Nephron progenitor cell (in vitro differentiated cells): Measurements from ENCODE around the gene SETD1B.
A peak's percentile ranks its signal among the peaks of the same experiment; 100 is the strongest.

ENCODE experiments used
- DNase-seq: peaks from one replicate; pipeline ENCODE4 v3.0.0; 2021
- H3K27ac Mint-ChIP-seq: 2 replicates; pipeline ENCODE4 v1.8.0; 2021; ENCODE audit warnings: mild to moderate bottlenecking, moderate library complexity, mixed read lengths
- H3K27me3 Mint-ChIP-seq: 2 replicates; pipeline ENCODE4 v1.8.0; 2021; ENCODE audit warnings: mild to moderate bottlenecking, low read depth, mixed read lengths; ENCODE audit not compliant: poor library complexity
- H3K36me3 Mint-ChIP-seq: 2 replicates; pipeline ENCODE4 v1.8.0; 2021; ENCODE audit warnings: low read depth, mixed read lengths
- H3K4me1 Mint-ChIP-seq: 2 replicates; pipeline ENCODE4 v1.8.0; 2021; ENCODE audit warnings: mixed read lengths
- H3K4me3 Mint-ChIP-seq: 2 replicates; pipeline ENCODE4 v1.8.0; 2021; ENCODE audit warnings: mild to moderate bottlenecking, moderate library complexity, mixed read lengths
- H3K9me3 Mint-ChIP-seq: 2 replicates; pipeline ENCODE4 v1.8.0; 2021; ENCODE audit warnings: mild to moderate bottlenecking, moderate library complexity, mixed read lengths
- CTCF ChIP-seq: fragments of 200-600 bp; sonication (generic); IDR thresholded peaks from 2 replicates; pipeline ENCODE4 v1.5.0; 2021; ENCODE audit warnings: antibody characterized with exemption

SETD1B gene

GRCh38 chr12:121792607-121793439 is 11.0 kb upstream of the SETD1B start:
- peak; percentile 73 for DNase-seq
- H3K27me3 Mint-ChIP-seq = peaks cover 9% of the 10 kb centered on the region
- no peak for TF ChIP-seq CTCF
- peaks cover 71% of the 10 kb centered on the region for H3K4me1 Mint-ChIP-seq
- no peaks in the 10 kb centered on the region for H3K9me3 Mint-ChIP-seq
- peaks cover 4% of the 10 kb centered on the region for H3K36me3 Mint-ChIP-seq
- peak overlapping the region; percentile 82 for H3K4me3 Mint-ChIP-seq
- no peak overlapping the region for H3K27ac Mint-ChIP-seq

DNA sequence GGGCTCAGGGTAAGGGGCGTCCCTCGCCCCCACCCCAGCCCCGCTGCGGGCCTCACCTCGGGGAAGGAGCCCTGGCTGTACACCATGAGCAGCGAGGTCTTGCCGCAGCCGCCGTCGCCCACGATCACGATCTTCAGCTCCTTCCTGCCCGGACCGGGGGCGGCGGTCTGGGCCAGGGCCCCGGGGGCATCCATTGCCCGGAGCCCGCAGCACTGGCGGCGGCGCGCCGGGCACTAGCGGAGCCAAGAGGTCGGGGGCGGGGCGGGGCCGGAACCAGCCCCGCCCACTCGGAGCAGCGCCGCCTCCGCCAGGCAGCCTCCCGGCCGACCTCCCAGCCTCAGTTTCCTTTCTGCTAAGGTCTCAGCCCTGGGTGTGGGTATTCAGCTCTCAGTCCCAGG is 10.4 kb upstream of the SETD1B start, which contains the start of gene RHOF:
Gene RHOF, minus strand, starts transcription at position 249 of the 398 bp plus-strand sequence. Its CDS starts 55 bp downstream, at position 194.
- peak; percentile 64 for DNase-seq
- H3K4me3 Mint-ChIP-seq = peak within 1 kb of the TSS; percentile 82
- H3K9me3 Mint-ChIP-seq = no peaks in the 10 kb centered on the region
- peaks cover 4% of the 10 kb centered on the region for H3K36me3 Mint-ChIP-seq
- no peak for TF ChIP-seq CTCF
- H3K27me3 Mint-ChIP-seq = peaks cover 9% of the 10 kb centered on the region
- H3K27ac Mint-ChIP-seq = peak within 1 kb of the TSS; percentile 96
- peaks cover 77% of the 10 kb centered on the region for H3K4me1 Mint-ChIP-seq

- Mint-ChIP-seq H3K4me3 (peak overlapping the region; percentile 75), H3K36me3 (peaks cover 4% of the 10 kb centered on the region), H3K27me3 (peaks cover 9% of the 10 kb centered on the region), H3K27ac (peak overlapping the region; percentile 96), H3K4me1 (peaks cover 83% of the 10 kb centered on the region), H3K9me3 (no peaks in the 10 kb centered on the region)
- peak; percentile 99 for TF ChIP-seq CTCF
- peak; percentile 91 for DNase-seq
These were observed 9.8 kb upstream of the SETD1B start for GRCh38 chr12:121793838-121794533.

DNA sequence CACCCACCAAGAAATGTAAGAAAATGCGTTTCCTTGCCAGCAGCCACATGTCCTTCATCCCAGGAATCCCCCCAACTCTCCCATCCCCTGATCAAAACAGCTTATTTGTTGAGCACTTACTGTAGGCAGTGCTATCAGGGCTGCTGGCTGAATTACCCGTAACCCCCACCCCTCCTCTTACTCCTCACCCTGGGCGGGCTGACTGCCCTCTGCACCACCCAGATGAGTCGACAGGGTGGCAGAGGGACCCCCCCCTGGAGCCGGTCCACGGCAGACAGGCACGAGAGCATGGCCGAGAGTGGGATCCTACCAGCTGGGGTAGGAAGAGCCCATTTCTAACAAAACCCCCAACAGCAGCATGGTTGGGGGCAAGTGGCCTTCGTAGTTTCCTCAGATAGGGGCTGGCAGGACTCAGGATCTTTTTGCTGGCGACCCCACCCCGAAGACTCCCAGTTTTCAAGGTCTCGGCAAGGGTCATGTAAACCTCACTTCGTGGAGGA is 9.2 kb upstream of the SETD1B start:
- Mint-ChIP-seq H3K36me3 (peaks cover 4% of the 10 kb centered on the region), H3K9me3 (no peaks in the 10 kb centered on the region), H3K4me3 (peak overlapping the region; percentile 75), H3K4me1 (peaks cover 81% of the 10 kb centered on the region), H3K27ac (peak overlapping the region; percentile 96), H3K27me3 (peaks cover 9% of the 10 kb centered on the region)
- DNase-seq = no peak
- TF ChIP-seq CTCF = no peak

DNA sequence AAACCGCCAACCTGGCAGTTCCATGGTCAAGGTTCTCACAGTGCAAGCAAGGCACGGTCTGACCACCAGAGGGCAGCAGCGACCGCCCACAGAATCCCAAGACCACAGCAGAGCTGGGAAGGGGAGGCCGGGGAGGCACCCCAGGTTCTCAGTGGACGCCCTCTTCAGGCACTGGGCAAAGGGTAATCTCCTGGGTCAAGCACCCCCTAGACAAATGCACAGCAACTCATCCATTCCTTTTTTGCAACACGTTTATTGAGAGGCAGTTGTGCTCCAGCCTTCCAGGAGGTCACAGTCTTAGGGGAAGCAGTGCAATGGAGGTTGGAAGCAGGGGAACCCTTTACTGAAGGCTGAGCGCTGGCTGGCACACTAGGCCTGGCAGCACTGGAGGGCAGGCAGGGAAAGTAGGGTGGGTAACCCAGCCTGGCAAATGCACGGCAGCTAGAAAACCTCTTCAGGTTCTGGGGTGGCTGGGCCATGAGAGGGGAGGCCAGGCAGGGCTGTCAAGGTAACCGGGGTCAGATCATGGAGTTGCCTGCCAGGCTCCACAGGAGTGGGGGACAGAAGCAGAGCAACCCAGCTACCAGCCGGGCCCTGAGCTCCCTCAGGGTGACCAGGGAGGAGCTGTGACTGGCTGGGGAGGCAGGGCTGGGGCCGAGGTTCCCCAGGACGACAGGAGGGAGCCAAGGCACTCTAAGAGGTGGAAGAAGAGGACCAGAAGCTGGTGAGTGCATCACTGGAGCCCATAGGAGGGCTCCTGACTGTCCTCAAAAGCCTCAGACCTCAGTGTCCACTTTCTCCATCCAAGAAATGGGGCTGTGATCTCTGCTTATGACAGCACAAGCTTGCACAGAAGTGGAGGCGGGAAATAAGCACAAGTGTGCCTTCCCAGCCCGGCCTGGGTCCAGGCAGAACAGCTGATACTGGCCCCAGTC is 8.5 kb upstream of the SETD1B start:
- Mint-ChIP-seq H3K4me1 (peaks cover 74% of the 10 kb centered on the region), H3K4me3 (peak overlapping the region; percentile 75), H3K36me3 (peaks cover 4% of the 10 kb centered on the region), H3K9me3 (no peaks in the 10 kb centered on the region), H3K27ac (peak overlapping the region; percentile 81), H3K27me3 (peaks cover 8% of the 10 kb centered on the region)
- peak; percentile 87 for TF ChIP-seq CTCF
- peak; percentile 92 for DNase-seq
